GM19193 (cell line): ENCODE measurements around the gene DDX24.

Experiments
- POLR2A ChIP-seq: IDR thresholded peaks from 4 replicates; pipeline ENCODE4 v1.6.1; 2011; ENCODE audit not compliant: insufficient read depth, insufficient read length; ENCODE audit errors: extremely low read depth

The DDX24 gene

DNA sequence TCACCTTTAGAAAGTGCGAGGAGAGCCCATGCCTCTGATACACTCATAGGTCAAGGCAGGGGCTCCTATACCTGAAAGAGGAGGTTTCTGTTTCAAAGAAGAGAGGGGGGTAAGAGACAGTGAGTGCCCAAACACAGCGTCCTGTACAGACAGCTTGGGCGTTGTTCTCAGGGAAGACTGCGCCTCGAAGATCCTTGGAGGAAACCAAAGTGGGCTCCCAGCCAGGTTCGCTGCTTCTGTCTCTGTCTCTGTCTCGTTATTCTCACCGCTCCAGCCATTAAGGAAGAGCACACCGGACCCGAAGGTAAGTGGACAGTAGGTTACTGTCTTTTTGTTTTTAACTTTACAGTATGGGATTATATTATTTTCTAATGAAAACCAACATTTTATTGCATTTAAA lies 23.7 kb upstream of the DDX24 start:
- TF ChIP-seq POLR2A: no peak

DNA sequence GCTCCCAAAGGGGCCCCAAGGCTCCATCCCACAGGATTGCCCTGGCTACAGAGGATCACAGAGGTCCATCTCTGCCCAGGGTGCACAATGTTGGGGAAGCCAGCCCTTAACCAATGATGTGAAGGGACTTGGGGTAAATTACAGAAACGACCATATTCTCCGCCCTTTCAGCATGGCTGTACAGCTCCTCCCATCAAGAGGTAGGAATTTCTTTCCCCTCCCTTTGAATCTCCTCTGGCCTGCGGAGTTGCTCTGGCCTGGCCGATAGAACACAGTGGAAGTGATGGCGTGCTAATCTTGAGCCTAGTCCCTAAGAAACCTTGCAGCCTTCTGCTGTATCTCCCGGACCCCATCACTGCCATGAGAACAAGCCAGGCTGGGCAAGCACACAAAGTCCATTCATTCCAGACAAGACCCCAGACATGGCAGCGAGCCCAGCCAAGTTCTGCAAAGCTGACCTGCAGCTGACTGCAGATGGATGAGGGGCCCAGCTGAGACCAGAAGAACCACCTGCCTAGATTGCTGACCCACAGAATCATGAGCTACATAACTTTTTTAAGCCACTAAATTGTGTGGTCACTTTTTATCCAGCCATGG lies 22.6 kb upstream of the DDX24 start:
- TF ChIP-seq POLR2A: no peak

DNA sequence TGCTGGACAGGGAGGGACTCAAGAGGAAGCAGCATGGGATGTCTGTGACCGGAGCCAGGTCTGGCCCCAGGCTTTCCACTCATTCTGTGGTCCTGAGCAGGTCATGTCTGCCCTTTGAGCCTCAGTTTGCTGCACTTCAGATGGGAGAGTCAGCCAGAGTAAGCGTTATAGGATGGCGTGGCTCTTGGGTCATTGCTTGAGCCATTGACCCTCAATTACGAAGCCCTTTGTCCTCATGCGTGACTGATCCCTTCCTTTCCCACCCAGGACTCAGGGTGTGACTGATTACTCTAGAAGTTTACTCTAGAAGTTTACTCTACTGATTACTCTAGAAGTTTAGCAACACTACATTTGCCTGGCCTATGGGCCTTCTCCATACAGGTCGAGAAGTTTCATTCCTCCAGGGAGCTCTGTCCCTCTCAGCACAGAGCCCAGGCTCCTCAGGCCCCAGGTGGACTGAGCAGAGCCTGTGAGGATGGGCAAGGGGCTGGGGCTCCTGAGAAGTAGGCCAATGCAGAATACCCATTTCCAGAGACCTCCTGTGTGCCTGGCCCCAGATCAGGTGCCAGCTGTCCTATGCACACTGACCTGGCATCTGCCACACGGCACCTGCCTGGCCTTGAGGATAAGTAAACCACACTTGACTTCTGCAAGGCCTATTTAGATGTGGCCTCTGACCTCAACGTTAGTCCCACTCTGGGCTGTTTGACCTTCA lies 21.9 kb upstream of the DDX24 start:
- no peak for TF ChIP-seq POLR2A

DNA sequence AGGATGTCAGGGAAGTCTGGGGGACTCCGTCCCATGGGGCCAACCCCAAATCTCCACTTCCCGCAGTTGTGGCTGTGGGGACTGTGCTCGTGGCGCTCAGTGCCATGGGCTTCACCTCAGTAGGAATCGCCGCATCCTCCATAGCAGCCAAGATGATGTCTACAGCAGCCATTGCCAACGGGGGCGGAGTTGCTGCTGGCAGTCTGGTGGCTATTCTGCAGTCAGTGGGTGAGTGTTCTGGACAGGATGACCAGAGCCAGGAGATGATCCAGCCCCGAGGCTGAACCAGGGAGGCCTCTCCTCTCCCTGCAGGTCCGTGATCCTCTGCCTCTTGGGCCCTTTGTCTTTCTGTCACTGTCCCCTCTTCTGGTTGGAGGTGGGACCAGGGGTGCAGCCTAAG lies 20.7 kb upstream of the DDX24 start:
- TF ChIP-seq POLR2A: no peak

DNA sequence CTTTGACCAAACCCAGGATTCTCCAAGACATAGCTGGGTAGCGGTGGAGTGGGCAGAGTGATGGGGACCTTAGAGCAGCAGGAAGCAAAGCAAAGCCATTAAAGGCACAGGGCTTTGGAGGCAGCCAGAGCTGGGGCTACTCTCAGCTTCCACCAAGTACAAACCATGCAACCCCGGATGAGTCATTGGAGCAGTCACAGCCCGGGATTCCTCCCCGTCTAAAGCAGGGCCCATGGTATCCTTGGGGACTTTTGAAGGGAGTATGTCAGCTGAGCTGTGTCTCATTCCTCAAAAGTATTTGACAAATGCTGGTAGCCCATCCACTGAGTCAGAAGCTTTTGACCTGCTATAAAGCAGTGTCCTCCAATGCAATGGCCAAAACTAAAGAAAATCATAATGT lies 19.8 kb upstream of the DDX24 start:
- no peak for TF ChIP-seq POLR2A

DNA sequence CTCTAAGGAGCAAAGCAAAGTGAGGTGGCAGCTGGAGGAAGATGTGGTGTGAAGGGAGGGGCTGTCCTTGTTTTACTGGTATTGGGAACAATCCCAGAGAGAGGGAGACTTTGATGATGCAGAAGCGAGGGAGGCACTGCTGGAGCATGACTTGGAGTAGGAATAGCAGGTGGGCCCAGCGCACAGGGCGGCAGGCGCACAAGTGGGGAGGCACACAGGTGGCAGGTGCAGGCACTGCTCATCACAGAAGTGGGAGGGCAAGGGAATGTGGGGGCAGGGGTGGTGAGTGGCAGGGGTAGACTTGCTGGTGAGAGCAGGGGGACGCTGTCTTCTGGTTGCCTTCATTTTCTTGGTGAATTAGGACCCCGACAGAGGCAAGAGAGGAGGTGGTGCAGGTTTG lies 18.0 kb upstream of the DDX24 start:
- no peak for TF ChIP-seq POLR2A

DNA sequence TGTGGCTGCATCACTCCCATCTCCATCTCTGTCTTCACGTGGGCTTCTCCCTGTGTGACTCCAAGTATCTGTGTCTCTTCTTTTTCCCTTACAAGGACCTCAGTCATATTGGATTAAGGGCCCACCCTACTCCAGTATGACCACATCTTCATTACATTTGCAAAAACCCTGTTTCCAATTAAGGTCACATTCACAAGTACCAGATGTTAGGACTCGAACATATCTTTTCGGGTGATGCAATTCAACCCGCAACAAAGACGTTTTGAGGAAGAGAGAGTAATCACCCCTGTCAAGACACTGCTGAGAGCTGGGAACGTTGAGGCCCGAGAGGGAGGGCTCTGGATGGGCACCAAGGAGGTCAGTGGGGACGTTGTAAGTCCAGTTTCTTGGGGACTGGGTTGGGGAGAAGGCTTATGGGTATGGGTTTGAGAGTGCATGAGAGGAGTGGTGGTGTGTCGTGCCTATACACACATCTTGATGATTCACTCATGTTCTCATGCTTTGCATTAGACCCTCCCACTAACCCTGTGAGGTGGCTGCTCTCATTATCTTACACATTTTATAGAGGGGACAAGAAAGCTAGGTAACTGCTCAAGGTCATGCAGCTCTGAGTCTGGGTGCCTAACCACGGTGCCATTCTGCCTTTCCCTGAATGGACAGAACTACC lies 17.5 kb upstream of the DDX24 start:
- TF ChIP-seq POLR2A: no peak

DNA sequence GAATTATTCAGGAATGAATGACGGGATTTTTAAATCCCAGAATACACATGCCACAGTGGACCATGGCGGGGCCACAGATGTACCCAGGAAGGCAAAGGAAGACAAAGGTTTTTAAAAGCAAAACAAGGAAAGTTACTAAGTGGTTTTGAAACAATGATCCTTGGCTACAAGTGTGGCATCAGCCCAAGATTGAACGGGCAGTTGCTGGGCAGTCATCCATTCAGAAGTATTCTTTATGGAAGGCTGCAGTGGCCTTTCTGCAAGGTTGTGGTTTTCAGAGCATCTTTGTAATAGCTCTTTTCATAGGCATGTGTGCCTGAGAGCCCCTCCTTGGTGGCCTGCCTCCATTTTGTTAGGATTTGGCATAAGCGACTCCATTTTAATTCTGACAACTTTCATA lies 16.1 kb upstream of the DDX24 start:
- TF ChIP-seq POLR2A: no peak

DNA sequence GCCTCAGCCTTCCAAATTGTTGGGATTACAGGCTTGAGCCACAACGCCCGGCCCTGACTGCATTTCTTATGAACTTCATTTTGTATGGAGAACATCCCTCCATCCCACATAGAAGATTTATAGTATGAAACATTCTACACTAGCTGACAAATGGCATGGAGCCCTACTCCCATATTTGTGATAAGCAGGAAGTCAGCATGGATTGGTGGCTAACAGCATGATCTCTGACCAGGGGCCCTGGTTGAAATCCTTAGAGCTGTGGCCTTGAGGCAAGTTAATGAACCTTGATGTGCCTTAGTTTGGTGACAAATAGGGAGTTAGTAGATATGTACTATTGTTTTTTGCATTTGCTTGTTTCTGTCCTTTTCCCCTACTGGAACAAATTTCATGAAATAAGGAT lies 12.4 kb upstream of the DDX24 start:
- no peak for TF ChIP-seq POLR2A

DNA sequence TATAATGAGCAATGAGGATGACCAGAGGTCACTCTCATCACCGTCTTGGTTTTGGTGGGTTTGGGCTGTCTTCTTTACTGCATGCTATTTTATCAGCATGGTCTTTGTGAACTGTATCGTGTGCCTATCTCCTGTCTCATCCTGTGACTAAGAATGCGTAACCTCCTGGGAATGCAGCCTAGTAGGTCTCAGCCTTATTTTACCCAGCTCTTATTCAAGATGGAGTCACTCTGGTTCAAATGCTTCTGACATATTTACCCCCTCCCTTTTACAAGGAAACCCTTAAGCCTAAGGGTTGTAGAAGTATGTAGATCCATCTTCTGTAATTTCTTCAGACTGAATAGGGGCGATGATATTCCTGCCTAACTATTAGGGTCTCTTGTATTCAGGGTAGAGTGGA lies 8.5 kb upstream of the DDX24 start:
- no peak for TF ChIP-seq POLR2A

DNA sequence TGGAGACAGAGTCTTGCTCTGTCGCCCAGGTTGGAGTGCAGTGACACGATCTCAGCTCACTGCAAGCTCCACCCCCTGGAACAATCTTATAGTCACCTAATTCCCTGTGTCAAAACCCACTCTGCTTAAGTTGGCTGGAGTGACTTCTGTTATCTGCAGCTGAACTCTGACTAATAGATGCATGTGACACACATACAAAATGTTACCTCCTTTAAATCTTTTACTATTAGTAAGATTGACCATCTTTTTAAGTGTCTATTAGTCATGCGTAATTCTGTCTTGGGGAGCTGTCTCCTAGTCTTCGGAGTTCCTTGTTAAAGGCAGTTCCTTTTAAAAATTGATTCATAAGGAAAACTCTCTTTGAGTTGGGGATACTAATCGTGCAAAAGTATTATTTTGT lies 7.5 kb upstream of the DDX24 start:
- TF ChIP-seq POLR2A: no peak

DNA sequence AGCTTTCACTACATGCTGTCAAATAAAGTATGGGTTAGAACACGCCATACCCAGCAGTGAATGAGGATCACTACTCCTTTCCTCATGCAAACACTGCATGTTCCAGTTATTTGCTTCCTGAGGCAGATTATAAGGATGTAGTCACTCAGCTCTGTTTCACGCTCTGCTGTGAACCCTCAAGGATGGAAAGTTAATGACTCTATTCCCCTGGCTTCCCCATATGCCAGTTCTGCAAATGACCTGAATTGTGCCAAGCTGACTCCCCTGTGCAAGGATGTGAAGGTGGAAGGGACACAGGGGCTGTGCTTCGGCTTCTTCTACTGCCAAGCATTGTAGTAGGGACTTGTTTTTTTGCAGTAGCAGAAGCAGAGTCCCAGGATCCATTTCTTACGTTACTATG lies 6.9 kb upstream of the DDX24 start:
- TF ChIP-seq POLR2A: no peak

DNA sequence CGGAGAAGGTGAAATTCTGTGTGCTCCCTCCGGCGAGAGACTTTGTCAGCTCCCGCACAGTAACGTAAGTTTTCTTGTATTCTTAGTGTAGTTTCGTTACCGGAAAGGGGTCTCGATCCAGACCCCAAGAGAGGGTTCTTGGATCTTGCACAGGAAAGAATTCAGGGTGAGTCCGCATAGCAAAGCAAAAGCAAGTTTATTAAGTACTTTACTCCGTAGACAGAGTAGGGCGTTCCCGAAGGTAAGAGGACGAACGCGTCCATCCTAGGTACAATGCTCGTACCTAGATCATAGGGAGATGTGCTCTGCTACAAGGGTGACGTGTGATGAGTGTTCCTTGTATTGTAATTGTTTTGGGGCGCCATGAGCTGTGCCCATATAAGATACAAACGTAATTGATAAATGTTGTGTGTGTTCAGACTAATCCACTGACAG lies 401 bp upstream of the DDX24 start:
- no peak for TF ChIP-seq POLR2A

DNA sequence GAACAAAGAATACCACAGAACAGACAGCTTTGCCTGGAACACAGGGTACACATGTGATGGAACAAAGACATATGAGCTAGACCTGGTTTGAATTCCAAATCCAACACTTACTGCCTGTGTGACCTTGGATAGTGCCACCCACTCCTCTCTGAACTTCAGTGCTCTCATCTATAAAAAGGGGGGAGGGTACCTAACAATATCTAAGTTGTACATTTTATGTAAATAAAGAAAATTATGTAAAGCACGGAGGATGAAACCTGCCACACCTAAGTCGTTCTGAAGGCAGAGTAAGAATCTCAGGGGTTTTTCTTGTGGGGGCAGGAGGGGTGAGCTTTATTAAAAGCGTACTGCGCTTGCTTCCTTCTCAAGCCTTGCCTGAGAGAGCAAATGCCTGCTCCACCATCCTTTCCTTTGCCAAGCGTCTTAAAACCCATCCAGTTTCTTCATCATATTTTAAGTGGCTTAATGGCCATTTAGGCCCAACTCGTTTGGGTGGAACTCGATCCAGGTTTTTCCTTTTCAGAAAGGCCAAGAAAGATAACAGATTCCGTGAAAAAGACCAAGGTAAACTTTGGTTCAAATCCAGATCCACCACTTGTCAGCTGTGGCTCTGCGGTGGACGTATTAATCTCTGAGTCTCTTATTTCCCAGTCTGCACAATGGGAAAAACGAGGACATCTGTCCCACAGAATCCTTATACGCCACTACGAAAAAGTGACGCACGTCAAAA lies 946 bp downstream of the DDX24 start:
- no peak for TF ChIP-seq POLR2A

DNA sequence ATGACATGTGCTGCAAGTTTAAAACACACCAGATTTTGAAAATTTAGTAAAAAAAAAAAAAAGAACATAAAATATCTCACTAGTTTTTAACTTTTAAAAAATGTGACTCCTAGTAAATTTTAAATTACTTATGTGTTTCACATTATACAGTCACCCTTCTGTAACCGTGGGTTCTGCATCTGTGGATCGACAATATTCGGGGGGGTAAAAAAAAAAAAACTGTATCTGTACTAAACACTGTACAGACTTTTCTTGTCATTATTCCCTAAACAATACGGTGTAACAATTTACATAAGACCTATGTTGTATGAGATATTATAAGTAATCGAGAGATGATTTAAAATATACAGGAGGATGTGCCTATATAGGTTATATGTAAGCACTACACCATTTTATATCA lies 3.2 kb downstream of the DDX24 start:
- TF ChIP-seq POLR2A: no peak
